PC-9 (cell line): ENCODE measurements around the gene ROR2. TPM values are rescaled to one million over a fixed set of nuclear protein-coding genes. Genes with fewer than 3 reads are reported as not detected.

ENCODE experiments used
- BruUV-seq: library from RNA; stranded (reverse); fragments of 400-500 nt; replicated peaks from 2 replicates; lab custom pipeline; 2021; lab: Mats Ljungman, UMichigan
- CTCF ChIA-PET: fragments of 300-600 bp; sonication (Branson Sonifier 250); formaldehyde crosslinking; loops from one replicate; lab custom pipeline; 2022; ENCODE audit warnings: antibody characterized with exemption; lab: Charles Lee
- POLR2A ChIA-PET: fragments of 300-600 bp; sonication (Branson Sonifier 250); formaldehyde crosslinking; loops from one replicate; lab custom pipeline; 2022; ENCODE audit warnings: antibody characterized with exemption; ENCODE audit not compliant: unreplicated experiment; lab: Charles Lee
- DNase-seq, 2 experiments: peaks; one replicate each; pipeline versions ENCODE4 v3.0.0 to v3.0.0-alpha.2; 2015 to 2022; ENCODE audit warnings: mixed read lengths in 1 of 2
- H2AFZ ChIP-seq: fragments of 200-600 bp; sonication (generic); 2 replicates; pipeline ENCODE4 v1.8.1; 2017; ENCODE audit warnings: antibody characterized with exemption
- H3F3A ChIP-seq: fragments of 200-600 bp; sonication (generic); 2 replicates; pipeline ENCODE4 v1.8.1; 2017; ENCODE audit warnings: antibody characterized with exemption, mild to moderate bottlenecking, low read depth; ENCODE audit not compliant: insufficient read depth
- H3K27ac ChIP-seq: fragments of 200-600 bp; sonication (generic); 2 replicates; pipeline ENCODE4 v1.6.1; 2016; ENCODE audit warnings: mixed run types
- H3K27me3 ChIP-seq: fragments of 200-600 bp; sonication (generic); 2 replicates; pipeline ENCODE4 v1.6.1; 2016; ENCODE audit warnings: low read depth, mixed run types; ENCODE audit not compliant: insufficient read depth
- H3K36me3 ChIP-seq: fragments of 200-600 bp; sonication (generic); 2 replicates; pipeline ENCODE4 v1.6.1; 2016; ENCODE audit warnings: low read depth, mixed run types
- H3K4me1 ChIP-seq: fragments of 200-600 bp; sonication (generic); replicated peaks from 2 replicates; pipeline ENCODE4 v1.6.1; 2016; ENCODE audit warnings: mixed run types; ENCODE audit not compliant: insufficient read depth
- H3K4me2 ChIP-seq: fragments of 200-600 bp; sonication (generic); 2 replicates; pipeline ENCODE4 v1.6.1; 2017; ENCODE audit warnings: mixed run types
- H3K4me3 ChIP-seq: fragments of 200-600 bp; sonication (generic); 2 replicates; pipeline ENCODE4 v1.6.1; 2016; ENCODE audit warnings: mixed run types
- H3K79me2 ChIP-seq: fragments of 200-600 bp; sonication (generic); 2 replicates; pipeline ENCODE4 v1.6.1; 2017; ENCODE audit warnings: low read depth, mixed run types
- H3K9me2 ChIP-seq: fragments of 200-600 bp; sonication (generic); 2 replicates; pipeline ENCODE4 v1.8.1; 2017; ENCODE audit warnings: mild to moderate bottlenecking; ENCODE audit not compliant: insufficient read depth
- H3K9me3 ChIP-seq: fragments of 200-600 bp; sonication (generic); 2 replicates; pipeline ENCODE4 v1.8.1; 2016; ENCODE audit warnings: low read depth; ENCODE audit not compliant: insufficient read depth
- H4K20me1 ChIP-seq: fragments of 200-600 bp; sonication (generic); 2 replicates; pipeline ENCODE4 v1.8.1; 2017; ENCODE audit not compliant: insufficient read depth
- EZH2 ChIP-seq: fragments of 200-600 bp; sonication (generic); IDR thresholded peaks from 2 replicates; pipeline ENCODE4 v1.8.0; 2017; ENCODE audit warnings: antibody characterized with exemption, low read depth
- intact Hi-C: fragments of 100-400 bp; cut with micrococcal nuclease; formaldehyde crosslinking; loops from one replicate; pipeline ENCODE4 v1.10.0; 2022; ENCODE audit not compliant: unreplicated experiment
- total RNA-seq: library from RNA; stranded (reverse); gene quantifications from 2 replicates; pipeline ENCODE4 v1.2.3, GENCODE V29; 2021
- TF ChIP-seq, protein P1 (sequence below): fragments of 200-600 bp; sonication (generic); conservative IDR thresholded peaks from 2 replicates; pipeline ENCODE4 v1.6.1; 2017; ENCODE audit warnings: mixed run types, antibody characterized with exemption, mild to moderate bottlenecking, moderate library complexity

Gene ROR2
- total RNA-seq, 1 experiment from 2014 or later, result not detected

DNA sequence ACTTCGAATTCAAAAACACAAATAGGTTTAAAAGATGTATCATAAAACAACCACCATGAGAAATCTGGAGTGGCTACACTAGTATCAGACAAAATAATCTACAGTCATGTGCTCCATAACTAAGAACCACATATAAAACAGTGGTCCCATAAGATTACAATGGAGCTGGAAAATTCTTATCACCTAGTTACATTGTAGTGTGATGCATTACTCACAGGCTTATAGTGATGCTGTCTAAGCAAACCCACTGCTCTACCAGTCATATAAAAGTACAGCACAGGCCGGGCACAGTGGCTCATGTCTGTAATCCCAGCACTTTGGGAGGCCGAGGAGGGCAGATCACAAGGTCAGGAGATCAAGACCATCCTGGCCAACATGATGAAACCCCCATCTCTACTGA, 160.1 kb downstream of the ROR2 start:
- TF ChIP-seq, protein P1, sequence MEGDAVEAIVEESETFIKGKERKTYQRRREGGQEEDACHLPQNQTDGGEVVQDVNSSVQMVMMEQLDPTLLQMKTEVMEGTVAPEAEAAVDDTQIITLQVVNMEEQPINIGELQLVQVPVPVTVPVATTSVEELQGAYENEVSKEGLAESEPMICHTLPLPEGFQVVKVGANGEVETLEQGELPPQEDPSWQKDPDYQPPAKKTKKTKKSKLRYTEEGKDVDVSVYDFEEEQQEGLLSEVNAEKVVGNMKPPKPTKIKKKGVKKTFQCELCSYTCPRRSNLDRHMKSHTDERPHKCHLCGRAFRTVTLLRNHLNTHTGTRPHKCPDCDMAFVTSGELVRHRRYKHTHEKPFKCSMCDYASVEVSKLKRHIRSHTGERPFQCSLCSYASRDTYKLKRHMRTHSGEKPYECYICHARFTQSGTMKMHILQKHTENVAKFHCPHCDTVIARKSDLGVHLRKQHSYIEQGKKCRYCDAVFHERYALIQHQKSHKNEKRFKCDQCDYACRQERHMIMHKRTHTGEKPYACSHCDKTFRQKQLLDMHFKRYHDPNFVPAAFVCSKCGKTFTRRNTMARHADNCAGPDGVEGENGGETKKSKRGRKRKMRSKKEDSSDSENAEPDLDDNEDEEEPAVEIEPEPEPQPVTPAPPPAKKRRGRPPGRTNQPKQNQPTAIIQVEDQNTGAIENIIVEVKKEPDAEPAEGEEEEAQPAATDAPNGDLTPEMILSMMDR, result no peak
- TF ChIP-seq EZH2, result no peak
- BruUV-seq, result no TSS peak
- DNase-seq, result no peak
- H3K9me3 ChIP-seq, result no peaks in the 10 kb centered on the region
- H3K9me2 ChIP-seq, result no peaks in the 10 kb centered on the region
- no peaks in the 10 kb centered on the region for H3K4me1 ChIP-seq
- H3K27ac ChIP-seq, result no peak overlapping the region
- H3K4me3 ChIP-seq, result no peak overlapping the region
- H2AFZ ChIP-seq, result no peak overlapping the region
- H3F3A ChIP-seq, result no peaks in the 10 kb centered on the region
- intact Hi-C loops, result no loop called here
- peaks cover 26% of the 10 kb centered on the region; the same call in 1 of the 2 replicates for H3K27me3 ChIP-seq
- POLR2A ChIA-PET, result no interaction called here
- H3K79me2 ChIP-seq, result no peaks in the 10 kb centered on the region
- H4K20me1 ChIP-seq, result no peaks in the 10 kb centered on the region
- no peak overlapping the region for H3K4me2 ChIP-seq
- H3K36me3 ChIP-seq, result no peaks in the 10 kb centered on the region
- CTCF ChIA-PET, result no interaction called here

GRCh38 chr9:91787931-91788330, 162.1 kb downstream of the ROR2 start:
- Histone ChIP-seq H3K27me3 (peaks cover 43% of the 10 kb centered on the region), H3K4me3 (no peak overlapping the region), H4K20me1 (no peaks in the 10 kb centered on the region), H3F3A (no peaks in the 10 kb centered on the region), H3K9me2 (no peaks in the 10 kb centered on the region), H3K79me2 (no peaks in the 10 kb centered on the region), H3K36me3 (no peaks in the 10 kb centered on the region), H3K4me1 (no peaks in the 10 kb centered on the region), H3K4me2 (no peak overlapping the region), H3K27ac (no peak overlapping the region), H2AFZ (no peak overlapping the region), H3K9me3 (no peaks in the 10 kb centered on the region)
- CTCF ChIA-PET, result no interaction called here
- TF ChIP-seq, protein P1, result no peak
- TF ChIP-seq EZH2, result no peak
- intact Hi-C loops, result no loop called here
- POLR2A ChIA-PET, result no interaction called here
- BruUV-seq, result no TSS peak
- no peak for DNase-seq

GRCh38 chr9:91786132-91786896, 163.7 kb downstream of the ROR2 start:
- ChIA-PET CTCF (interaction anchor here (0.6 kb wide), 1 partner anchor 104 kb away, joined by 7 read pairs; no protein-coding TSS in a partner anchor), POLR2A (no interaction called here)
- TF ChIP-seq, protein P1, result no peak
- TF ChIP-seq EZH2, result no peak
- no peaks in the 10 kb centered on the region for H3K4me1 ChIP-seq
- H3K27ac ChIP-seq, result no peak overlapping the region
- H3K4me3 ChIP-seq, result no peak overlapping the region
- H3K27me3 ChIP-seq, result peaks cover 51% of the 10 kb centered on the region
- no peaks in the 10 kb centered on the region for H3K79me2 ChIP-seq
- H2AFZ ChIP-seq, result no peak overlapping the region
- H3K4me2 ChIP-seq, result no peak overlapping the region
- H3F3A ChIP-seq, result no peaks in the 10 kb centered on the region
- H3K9me2 ChIP-seq, result no peaks in the 10 kb centered on the region
- intact Hi-C loops, result no loop called here
- no peaks in the 10 kb centered on the region for H4K20me1 ChIP-seq
- H3K9me3 ChIP-seq, result no peaks in the 10 kb centered on the region
- DNase-seq, result no peak
- BruUV-seq, result no TSS peak
- H3K36me3 ChIP-seq, result no peaks in the 10 kb centered on the region
